WTC11 (cell line): ENCODE measurements around the gene FCN2.

Source experiments
- CTCF ChIP-seq: fragments of 200-600 bp; IDR thresholded peaks from 2 replicates; pipeline ENCODE4 v1.8.0; 2022; ENCODE audit warnings: antibody characterized with exemption
- ETV6 ChIP-seq: sonication (generic); formaldehyde crosslinking; IDR thresholded peaks from 2 replicates; pipeline ENCODE4 v1.8.1; 2022; ENCODE audit warnings: mild to moderate bottlenecking, missing genetic modification reagents
- FOXJ3 ChIP-seq: sonication (generic); formaldehyde crosslinking; IDR thresholded peaks from 2 replicates; pipeline ENCODE4 v1.9.0; 2021; ENCODE audit warnings: missing genetic modification reagents, mild to moderate bottlenecking, borderline replicate concordance
- HMGXB4 ChIP-seq: sonication (generic); formaldehyde crosslinking; IDR thresholded peaks from 2 replicates; pipeline ENCODE4 v1.8.1; 2023; ENCODE audit warnings: mild to moderate bottlenecking, moderate library complexity, missing genetic modification reagents
- USF1 ChIP-seq: sonication (generic); formaldehyde crosslinking; IDR thresholded peaks from 2 replicates; pipeline ENCODE4 v1.8.0; 2022; ENCODE audit warnings: mild to moderate bottlenecking, missing genetic modification reagents

GRCh38 chr9:134852906-134853654, 27.5 kb upstream of the FCN2 start:
- TF ChIP-seq HMGXB4 (CRISPR knock-in tag) (no peak), CTCF (no peak), USF1 (no peak), FOXJ3 (CRISPR knock-in tag) (no peak), ETV6 (CRISPR knock-in tag) (no peak)
